Right cardiac atrium (tissue), 5 donors: Measurements from ENCODE around the gene TPT1. TPM values are rescaled to one million over a fixed set of nuclear protein-coding genes. Genes with fewer than 3 reads are reported as not detected.
"Not testable (repeated sequence)": the region's sequence is repeated elsewhere in the genome, so short reads cannot be mapped to it uniquely, and the experiment has no call there.

Experiments used
- ATAC-seq, 2 donors: fragments of 200-7000 bp; cut with Tn5 transposase; one replicate each; pipeline versions ENCODE4 v1.8.0 to v1.9.1; 2020; ENCODE audit warnings: moderate library complexity in 2 of 2, mild to moderate bottlenecking in 1 of 2
- DNase-seq, 3 donors: peaks; one replicate each; pipeline ENCODE4 v3.0.0-alpha.2; 2020
- H3K27ac ChIP-seq: one replicate; pipeline ENCODE4 v1.5.1; 2013; ENCODE audit warnings: mild to moderate bottlenecking, low read length, control low read depth, moderate library complexity
- H3K27me3 ChIP-seq: one replicate; pipeline ENCODE4 v1.6.1; 2013; ENCODE audit not compliant: control insufficient read depth, insufficient read depth
- H3K4me1 ChIP-seq: one replicate; pipeline ENCODE4 v1.6.1; 2013; ENCODE audit warnings: low read length; ENCODE audit not compliant: control insufficient read depth, insufficient read depth
- H3K4me3 ChIP-seq: one replicate; pipeline ENCODE4 v1.5.1; 2013; ENCODE audit warnings: low read length, control low read depth
- H3K9me3 ChIP-seq: one replicate; pipeline ENCODE4 v1.6.1; 2013; ENCODE audit warnings: low read length; ENCODE audit not compliant: control insufficient read depth
- WGBS: extraction: QIAGEN DNeasy Blood & Tissue Kit; methylation state at CpG from one replicate; pipeline ENCODE4 v1.1.7; 2013; 5-methylcytosine and 5-hydroxymethylcytosine counted together
- intact Hi-C, 4 donors: fragments of 100-400 bp; cut with DNase I; formaldehyde crosslinking; loops; one replicate each; pipeline versions ENCODE4 v1.11.0 to v1.14.0; 2022 to 2023
- polyA plus RNA-seq: library from polyadenylated mRNA; stranded (reverse); fragments of 200-250 nt; gene quantifications from one replicate; pipeline ENCODE4 v1.2.3, GENCODE V29; 2013
- total RNA-seq, 4 donors: library from RNA; stranded (reverse); fragmentation: NEBNext Ultra II Directional; extraction: Animal tissue kit (Norgen Biotek cat#: 25700); gene quantifications; one replicate each; pipeline ENCODE4 v1.2.1, GENCODE V29; 2021
- donor health status: healthy with polysubstance abuse.
- donor health status: DM: no; HTN: yes; CAD: no.
- donor health status: DM: no; HTN: no; CAD: no.
- donor health status: DM: no; HTN: yes; CAD: no; lungs with severe emphysema.
- donor health status: DM: yes; HTN: yes; CAD: no.

TPT1 gene
- total and polyA plus RNA-seq, 5 donors: 3,534 to 8,085 (median 4,298) TPM

DNA sequence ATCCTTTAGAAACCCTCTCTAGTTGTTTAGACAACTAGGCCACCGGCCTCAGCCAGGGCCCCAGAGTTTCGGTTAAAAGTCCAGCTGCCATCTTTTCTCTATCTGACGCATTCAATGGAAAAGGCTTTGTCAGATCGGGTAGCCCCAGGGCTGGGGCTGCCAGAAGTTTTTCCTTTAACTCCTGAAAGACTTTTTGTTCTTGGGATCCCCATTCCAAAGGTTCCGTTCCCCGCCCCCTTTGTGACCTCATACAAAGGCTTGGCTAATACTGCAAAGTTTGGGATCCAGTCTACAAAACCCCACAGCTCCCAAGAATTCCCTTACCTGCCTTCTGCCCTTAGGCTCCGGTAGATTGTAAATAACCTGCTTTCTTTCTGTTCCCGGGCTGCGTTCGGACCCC is 38.5 kb upstream of the TPT1 start:
- WGBS: 89% methylated on average over 8 of the region's 10 CpGs
- H3K4me3 ChIP-seq, ATAC-seq: not testable (repeated sequence)

DNA sequence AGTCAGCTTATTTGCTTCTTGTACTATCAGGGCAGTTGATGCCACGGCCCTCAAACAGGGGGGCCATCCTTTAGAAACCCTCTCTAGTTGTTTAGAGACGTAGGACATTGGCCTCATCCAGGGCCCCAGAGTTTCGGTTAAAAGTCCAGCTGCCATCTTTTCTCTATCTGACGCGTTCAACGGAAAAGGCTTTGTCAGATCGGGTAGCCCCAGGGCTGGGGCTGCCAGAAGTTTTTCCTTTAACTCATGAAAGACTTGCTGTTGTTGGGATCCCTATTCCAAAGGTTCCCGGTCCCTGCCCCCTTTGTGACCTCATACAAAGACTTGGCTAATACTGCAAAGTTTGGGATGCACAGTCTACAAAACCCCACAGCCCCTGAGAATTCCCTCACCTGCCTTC is 37.8 kb upstream of the TPT1 start:
- DNase-seq, H3K4me3 ChIP-seq, H3K4me1 ChIP-seq, H3K27me3 ChIP-seq, H3K27ac ChIP-seq, ATAC-seq, H3K9me3 ChIP-seq: not testable (repeated sequence)
- WGBS: 86% methylated on average over 8 of the region's 8 CpGs
- intact Hi-C loops: loop anchor here in 2 of 4 donors (10.0 kb wide), 2 partner anchors 86 to 96 kb away; partner anchors contain the start of gene COG3 (in 1 of the 2)

More for the DNA sequence above, 38.5 kb upstream of the TPT1 start:
- not testable (repeated sequence) for H3K9me3 ChIP-seq, H3K27ac ChIP-seq, H3K27me3 ChIP-seq, H3K4me1 ChIP-seq, DNase-seq
- intact Hi-C loops: loop anchor here in 2 of 4 donors (10.0 kb wide), 2 partner anchors 85 to 95 kb away; partner anchors contain the start of gene COG3 (in 1 of the 2)

DNA sequence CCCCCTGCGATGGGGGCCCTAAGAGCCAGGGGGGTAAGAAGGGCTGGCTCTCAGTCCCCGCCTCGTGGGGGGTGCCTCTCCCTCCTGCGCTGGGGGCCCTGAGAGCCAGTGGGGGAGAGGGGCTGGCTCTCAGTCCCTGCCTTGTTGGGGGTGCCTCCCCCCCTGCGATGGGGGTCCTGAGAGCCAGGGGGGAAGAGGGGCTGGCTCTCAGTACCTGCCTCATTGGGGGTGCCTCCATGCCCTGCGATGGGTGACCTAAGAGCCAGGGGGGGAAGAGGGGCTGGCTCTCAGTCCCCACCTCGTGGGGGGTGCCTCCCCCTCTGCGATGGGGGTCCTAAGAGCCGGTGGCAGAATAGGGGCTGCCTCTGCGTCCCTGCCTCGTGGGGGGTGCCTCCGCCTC is 36.3 kb upstream of the TPT1 start:
- H3K4me3 ChIP-seq: not testable (repeated sequence)
- WGBS: 88% methylated on average over 12 of the region's 12 CpGs

GRCh38 chr13:45376651-45377050 is 35.7 kb upstream of the TPT1 start:
- 92% methylated on average over 8 of the region's 8 CpGs for WGBS
- ATAC-seq, H3K27ac ChIP-seq, H3K4me3 ChIP-seq, H3K9me3 ChIP-seq, H3K4me1 ChIP-seq, H3K27me3 ChIP-seq, DNase-seq: not testable (repeated sequence)
- intact Hi-C loops: loop anchor here in 2 of 4 donors (10.0 kb wide), 2 partner anchors 88 to 98 kb away; partner anchors contain the start of gene COG3 (in 1 of the 2)

More for the DNA sequence above, 36.3 kb upstream of the TPT1 start:
- not testable (repeated sequence) for H3K27ac ChIP-seq, DNase-seq, H3K27me3 ChIP-seq, H3K9me3 ChIP-seq, H3K4me1 ChIP-seq, ATAC-seq
- intact Hi-C loops: loop anchor here in 2 of 4 donors (10.0 kb wide), 2 partner anchors 87 to 97 kb away; partner anchors contain the start of gene COG3 (in 1 of the 2)

DNA sequence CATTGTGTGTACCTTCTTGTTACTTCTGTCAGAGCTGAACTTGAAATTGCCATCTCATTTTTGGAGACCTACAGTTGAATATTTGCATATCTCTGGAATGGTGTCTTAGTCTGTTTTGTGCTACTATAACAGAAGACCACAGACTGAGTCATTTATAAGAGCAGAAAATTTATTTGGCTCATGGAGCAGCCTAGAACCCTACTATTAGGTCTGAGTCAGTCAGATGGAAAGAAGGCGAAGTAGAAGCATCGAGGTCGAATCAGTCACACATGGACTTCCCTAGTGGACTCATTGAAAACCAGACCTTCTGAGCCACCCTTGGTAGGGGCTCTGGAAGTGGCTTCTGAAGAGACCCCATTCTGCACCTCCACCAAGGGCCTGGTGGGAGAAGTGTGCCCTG is 33.9 kb upstream of the TPT1 start:
- H3K4me1 ChIP-seq: no peaks in the 10 kb centered on the region
- H3K27me3 ChIP-seq: no peaks in the 10 kb centered on the region
- intact Hi-C loops: loop anchor here in 2 of 4 donors (10.0 kb wide), 2 partner anchors 90 to 100 kb away; partner anchors contain the start of gene COG3 (in 1 of the 2)
- no peaks in the 10 kb centered on the region for H3K9me3 ChIP-seq
- no peak overlapping the region for H3K27ac ChIP-seq
- WGBS: 92% methylated on average over 3 of the region's 3 CpGs
- no peak for ATAC-seq
- H3K4me3 ChIP-seq: no peak overlapping the region
- no peak for DNase-seq

GRCh38 chr13:45373162-45373547 is 32.2 kb upstream of the TPT1 start:
- intact Hi-C loops: loop anchor here in 2 of 4 donors (10.0 kb wide), 2 partner anchors 92 to 102 kb away; partner anchors contain the start of gene COG3 (in 1 of the 2)
- no peak for ATAC-seq
- H3K27ac ChIP-seq: no peak overlapping the region
- H3K4me1 ChIP-seq: no peaks in the 10 kb centered on the region
- 77% methylated on average over 5 of the region's 5 CpGs for WGBS
- no peaks in the 10 kb centered on the region for H3K27me3 ChIP-seq
- no peaks in the 10 kb centered on the region for H3K9me3 ChIP-seq
- no peak for DNase-seq
- H3K4me3 ChIP-seq: no peak overlapping the region

DNA sequence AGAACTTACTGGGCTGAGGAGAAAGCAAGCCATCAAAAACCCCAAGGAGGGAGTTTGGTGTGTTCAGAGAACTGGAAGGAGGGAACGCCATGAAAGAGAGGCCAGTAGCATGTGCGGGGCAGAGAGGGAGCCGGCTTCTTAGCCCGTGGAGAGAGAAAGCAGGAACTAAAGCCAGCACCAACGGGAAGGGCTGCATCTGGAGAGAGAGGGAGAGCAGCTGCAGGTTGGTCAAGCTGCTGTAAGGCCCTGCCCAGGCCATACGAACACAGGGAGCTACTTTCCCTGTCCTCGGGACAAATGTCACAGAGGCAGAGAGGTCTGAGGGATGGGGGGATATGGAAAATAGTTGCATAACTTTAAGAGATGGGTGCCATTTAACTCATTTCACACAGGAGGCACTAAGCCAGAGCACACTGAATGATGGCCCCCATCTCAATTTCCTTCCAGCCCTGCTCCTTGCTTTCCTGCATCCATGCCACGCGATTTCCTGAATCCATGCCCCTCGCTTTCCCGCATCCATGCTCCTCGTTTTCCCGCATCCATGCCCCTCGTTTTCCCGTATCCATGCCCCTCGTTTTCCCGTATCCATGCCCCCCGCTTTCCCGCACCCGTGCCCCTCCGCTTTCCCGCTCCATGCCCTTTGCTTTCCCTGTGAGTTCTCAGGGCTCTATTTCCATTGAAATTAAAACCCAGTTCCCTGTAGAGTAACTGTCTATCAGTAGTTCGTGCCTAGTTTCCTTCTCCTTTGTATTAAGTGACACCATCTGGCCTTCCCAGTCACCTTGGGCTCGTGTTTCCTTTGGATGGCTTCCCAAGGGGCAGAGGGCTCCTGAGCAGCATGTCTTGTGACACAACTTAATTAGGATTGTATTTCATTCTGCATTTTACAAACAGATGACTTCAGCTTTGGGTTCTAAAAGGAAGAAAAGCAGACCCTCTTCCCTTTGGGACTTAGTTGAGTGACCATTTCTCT is 31.5 kb upstream of the TPT1 start:
- 70% methylated on average over 24 of the region's 24 CpGs for WGBS

DNA sequence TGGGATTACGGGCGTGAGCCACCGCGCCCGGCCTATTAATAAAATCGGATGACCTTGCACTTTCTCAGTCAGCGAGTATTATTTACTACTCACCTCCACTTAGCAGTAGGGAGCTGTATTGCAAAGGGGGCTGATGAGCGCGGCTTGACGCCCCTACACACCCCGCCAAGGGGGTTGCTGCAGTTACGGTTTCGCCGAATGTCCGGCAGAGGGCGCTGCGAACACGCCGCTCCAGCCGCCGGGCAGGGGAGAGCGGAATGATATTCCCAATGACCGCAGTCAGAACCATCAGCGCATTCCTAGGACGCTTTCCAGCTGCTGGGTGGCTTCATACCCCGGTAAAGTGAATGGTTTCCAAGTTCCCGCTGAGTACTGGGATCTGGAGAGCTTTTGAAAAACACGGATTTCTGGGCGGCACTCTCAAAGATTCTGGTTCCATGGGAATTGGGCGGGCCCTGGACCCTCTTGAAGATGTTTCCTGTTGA is 30.0 kb upstream of the TPT1 start:
- Histone ChIP-seq H3K27me3 (no peaks in the 10 kb centered on the region), H3K4me3 (no peak overlapping the region), H3K27ac (no peak overlapping the region), H3K4me1 (no peaks in the 10 kb centered on the region), H3K9me3 (no peaks in the 10 kb centered on the region)
- intact Hi-C loops: loop anchor here in 2 of 4 donors (10.0 kb wide), 2 partner anchors 94 to 104 kb away; partner anchors contain the start of gene COG3 (in 1 of the 2)
- peak; percentile 82 to 90 for ATAC-seq
- WGBS: 18% methylated on average over 30 of the region's 30 CpGs
- peak; percentile 76 to 90 (median 89) for DNase-seq

More for the DNA sequence above, 31.5 kb upstream of the TPT1 start:
- H3K4me3 ChIP-seq: no peak overlapping the region
- no peak for DNase-seq
- no peaks in the 10 kb centered on the region for H3K4me1 ChIP-seq
- no peak overlapping the region for H3K27ac ChIP-seq
- intact Hi-C loops: loop anchor here in 2 of 4 donors (10.0 kb wide), 2 partner anchors 92 to 102 kb away; partner anchors contain the start of gene COG3 (in 1 of the 2)
- ATAC-seq: no peak
- no peaks in the 10 kb centered on the region for H3K27me3 ChIP-seq
- no peaks in the 10 kb centered on the region for H3K9me3 ChIP-seq

- ATAC-seq (no peak), DNase-seq (no peak)
- intact Hi-C loops: no loop called here
- 95% methylated on average over 4 of the region's 4 CpGs for WGBS
- no peaks in the 10 kb centered on the region for H3K9me3 ChIP-seq
- no peak overlapping the region for H3K27ac ChIP-seq
- no peaks in the 10 kb centered on the region for H3K27me3 ChIP-seq
- no peaks in the 10 kb centered on the region for H3K4me1 ChIP-seq
- H3K4me3 ChIP-seq: no peak overlapping the region
Measured at GRCh38 chr13:45369116-45369515, 28.1 kb upstream of the TPT1 start.

GRCh38 chr13:45368571-45368970 is 27.6 kb upstream of the TPT1 start:
- Histone ChIP-seq H3K27ac (no peak overlapping the region), H3K9me3 (no peaks in the 10 kb centered on the region), H3K27me3 (no peaks in the 10 kb centered on the region), H3K4me3 (no peak overlapping the region), H3K4me1 (no peaks in the 10 kb centered on the region)
- intact Hi-C loops: no loop called here
- ATAC-seq (no peak), DNase-seq (no peak)
- 27% methylated on average over 3 of the region's 3 CpGs for WGBS

DNA sequence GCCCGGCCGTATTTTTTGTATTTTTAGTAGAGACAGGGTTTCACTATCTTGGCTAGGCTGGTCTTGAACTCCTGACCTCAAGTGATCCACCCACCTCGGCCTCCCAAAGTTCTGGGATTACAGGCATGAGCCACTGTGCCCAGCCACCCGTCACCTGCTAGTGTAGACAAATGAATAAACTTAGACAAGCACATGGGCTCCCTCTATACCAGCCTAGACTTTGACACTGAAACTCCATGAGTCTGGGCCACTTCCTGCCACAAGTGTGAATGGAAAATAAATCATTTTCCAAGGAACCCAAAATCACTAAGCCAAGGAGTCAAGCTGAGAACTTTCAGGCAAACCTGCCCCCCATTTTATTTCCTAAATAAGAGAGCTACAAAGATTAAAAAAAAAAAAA is 27.0 kb upstream of the TPT1 start:
- H3K27ac ChIP-seq: no peak overlapping the region
- 84% methylated on average over 4 of the region's 4 CpGs for WGBS

More for the DNA sequence above, 27.0 kb upstream of the TPT1 start:
- ATAC-seq (no peak), DNase-seq (no peak)
- H3K9me3 ChIP-seq: no peaks in the 10 kb centered on the region
- H3K4me1 ChIP-seq: no peaks in the 10 kb centered on the region
- H3K27me3 ChIP-seq: no peaks in the 10 kb centered on the region
- intact Hi-C loops: no loop called here
- no peak overlapping the region for H3K4me3 ChIP-seq
